NCI-H526 (cell line): Measurements from ENCODE around the gene C1orf198.
"Not testable (repeated sequence)": the region's sequence is repeated elsewhere in the genome, so short reads cannot be mapped to it uniquely, and the experiment has no call there.

Experiments
- DNase-seq, 2 experiments: peaks; one replicate each; lab custom pipeline; 2025; lab: John Stamatoyannopoulos, UW

Gene C1orf198

DNA sequence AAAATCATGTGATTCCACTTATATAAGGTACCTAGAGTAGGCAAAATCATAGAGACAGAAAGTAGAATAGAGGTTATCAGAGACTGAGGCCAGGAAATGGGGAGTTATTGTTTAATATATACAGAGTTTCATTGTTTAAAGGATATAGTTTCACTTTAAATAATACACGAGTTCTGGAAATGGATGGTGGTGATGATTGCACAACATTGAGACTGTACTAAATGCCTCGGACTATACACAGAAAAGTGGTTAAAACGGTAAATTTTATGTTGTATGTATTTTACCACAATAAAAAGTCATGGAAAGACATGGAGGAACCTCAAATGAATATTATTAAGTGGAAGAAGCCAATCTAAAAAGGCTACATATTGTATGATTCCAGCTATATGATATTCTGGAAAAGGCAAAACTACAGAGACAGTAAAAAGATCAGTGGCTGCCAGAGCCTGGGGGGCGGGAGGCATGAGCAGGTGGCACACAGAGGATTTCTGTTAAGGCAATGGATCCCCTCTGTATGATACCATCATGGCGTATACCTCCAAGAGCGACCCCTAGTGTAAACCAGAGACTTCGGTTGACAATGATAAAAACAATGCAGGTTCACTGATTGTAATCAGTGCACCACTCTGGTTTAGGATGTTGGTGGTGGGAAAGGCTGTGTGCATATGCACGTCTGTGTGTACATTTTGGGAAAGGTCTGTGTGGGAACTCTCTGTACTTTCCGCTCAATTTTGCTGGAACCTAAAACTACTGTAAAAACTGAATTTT, 7.5 kb downstream of the C1orf198 start:
- DNase-seq: no peak

GRCh38 chr1:230858918-230859729, 9.2 kb downstream of the C1orf198 start:
- DNase-seq: peak; percentile 81 to 87

DNA sequence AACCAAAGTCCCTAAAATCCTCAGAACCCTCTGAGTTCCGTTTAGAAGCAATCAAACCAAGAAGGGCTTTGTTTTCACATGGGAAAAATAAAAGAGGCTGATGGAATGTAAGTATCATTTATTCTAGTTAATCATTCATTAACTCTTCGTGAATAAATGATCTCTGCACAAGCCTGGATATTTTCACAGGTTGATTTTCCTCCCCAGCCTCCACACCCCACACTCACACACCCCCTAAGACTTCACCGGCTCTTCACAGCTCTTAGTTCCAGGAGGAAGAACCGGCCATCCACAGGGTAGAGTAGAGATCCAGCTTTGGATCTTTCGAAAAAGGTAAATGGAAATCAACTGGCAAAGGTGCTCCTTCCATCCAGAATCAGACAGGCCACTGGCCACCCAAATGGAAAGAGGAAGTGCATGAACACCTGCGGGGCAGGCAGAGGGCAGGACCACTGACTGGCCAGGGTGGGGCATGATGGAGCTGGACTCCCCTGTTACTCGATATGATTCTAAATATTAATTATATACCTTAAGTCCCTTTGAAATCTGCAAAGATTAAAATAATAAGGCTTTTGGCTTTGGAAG, 10.0 kb downstream of the C1orf198 start:
- peak in 1 of 2 experiments; percentile 27 for DNase-seq

- DNase-seq: no peak
These were observed 10.5 kb downstream of the C1orf198 start for GRCh38 chr1:230857822-230858221.

GRCh38 chr1:230857077-230857476, 11.2 kb downstream of the C1orf198 start:
- no peak for DNase-seq

GRCh38 chr1:230855886-230856285, 12.4 kb downstream of the C1orf198 start:
- no peak for DNase-seq

DNA sequence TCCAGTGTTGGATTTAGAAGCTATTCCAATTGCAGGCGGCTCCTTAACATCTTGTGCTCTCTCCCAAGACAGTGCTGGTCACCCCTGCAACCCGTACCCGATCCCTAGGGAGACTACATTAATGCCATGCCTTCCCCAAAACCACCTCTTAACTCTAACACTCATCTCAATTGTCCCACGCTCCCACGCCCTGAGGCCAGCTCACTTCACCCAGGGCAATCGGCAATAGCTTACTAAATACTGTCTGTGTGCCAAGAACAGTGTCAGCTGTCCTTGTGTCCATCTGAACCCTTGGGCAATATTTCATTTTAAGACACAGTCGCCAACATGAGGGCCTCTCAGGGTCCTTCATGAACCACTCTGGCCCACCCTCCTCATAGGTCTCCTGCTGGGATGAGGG, 13.9 kb downstream of the C1orf198 start:
- no peak for DNase-seq

DNA sequence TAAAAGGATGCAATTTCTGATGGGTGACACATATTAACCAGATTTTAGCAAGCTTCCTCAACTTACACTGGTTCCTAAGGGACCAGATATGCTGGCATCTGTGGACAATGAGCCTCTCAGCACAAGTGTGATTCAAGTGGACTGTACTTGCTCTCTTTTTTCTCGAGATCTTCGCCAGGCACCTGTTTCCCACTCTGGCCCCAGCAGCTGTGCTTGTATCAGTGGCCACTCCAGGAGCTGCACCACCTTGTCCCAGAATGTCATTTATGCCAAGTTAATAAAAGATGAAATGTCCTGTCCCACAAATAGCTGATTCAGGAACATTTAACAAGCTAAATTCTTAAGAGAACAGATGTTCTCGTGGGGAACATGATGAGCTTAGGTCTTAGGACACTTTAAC, 14.6 kb downstream of the C1orf198 start:
- no peak for DNase-seq

DNA sequence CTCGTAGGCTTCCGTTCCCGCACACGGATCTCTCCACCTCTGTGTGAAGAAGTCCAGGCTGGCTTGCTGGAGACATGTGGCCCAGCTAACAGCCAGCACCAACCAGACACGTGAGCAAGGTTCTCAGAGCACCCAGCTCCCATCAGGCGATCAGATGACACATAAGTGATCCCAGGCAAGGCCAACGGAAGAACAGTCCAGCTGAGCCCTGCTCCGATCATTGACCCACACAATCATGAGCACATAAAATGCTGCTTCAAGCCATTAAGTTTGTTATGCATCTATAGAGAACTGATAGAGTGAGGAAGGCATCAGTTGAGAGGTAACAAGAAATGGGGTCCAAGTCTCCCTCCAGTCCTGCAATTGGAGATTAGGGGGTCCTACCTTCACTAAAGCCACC, 15.4 kb downstream of the C1orf198 start:
- DNase-seq: no peak

GRCh38 chr1:230851291-230851691, 17.0 kb downstream of the C1orf198 start:
- no peak for DNase-seq

DNA sequence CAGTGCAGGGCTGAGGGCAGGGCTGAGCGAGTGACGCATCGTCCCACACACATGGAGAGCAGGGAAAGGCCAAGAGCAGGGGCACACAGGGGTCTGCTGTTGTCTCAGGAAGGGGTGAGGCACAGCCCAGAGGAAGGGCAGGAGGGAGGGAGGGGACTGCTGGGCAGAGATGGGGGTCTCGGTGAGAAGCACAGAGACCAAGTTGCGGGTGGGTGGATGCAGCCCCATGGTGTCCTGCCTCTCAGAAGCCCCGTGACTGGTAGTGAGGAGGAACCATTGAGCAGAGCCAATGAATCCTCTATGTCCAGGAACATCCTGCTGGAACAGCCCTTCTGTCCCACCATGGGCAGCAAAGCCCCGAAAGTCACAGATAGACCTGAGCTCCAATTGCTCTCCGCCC, 17.8 kb downstream of the C1orf198 start:
- DNase-seq: no peak

GRCh38 chr1:230849451-230850224, 18.7 kb downstream of the C1orf198 start:
- DNase-seq: no peak

GRCh38 chr1:230848235-230848634, 20.1 kb downstream of the C1orf198 start:
- DNase-seq: no peak

DNA sequence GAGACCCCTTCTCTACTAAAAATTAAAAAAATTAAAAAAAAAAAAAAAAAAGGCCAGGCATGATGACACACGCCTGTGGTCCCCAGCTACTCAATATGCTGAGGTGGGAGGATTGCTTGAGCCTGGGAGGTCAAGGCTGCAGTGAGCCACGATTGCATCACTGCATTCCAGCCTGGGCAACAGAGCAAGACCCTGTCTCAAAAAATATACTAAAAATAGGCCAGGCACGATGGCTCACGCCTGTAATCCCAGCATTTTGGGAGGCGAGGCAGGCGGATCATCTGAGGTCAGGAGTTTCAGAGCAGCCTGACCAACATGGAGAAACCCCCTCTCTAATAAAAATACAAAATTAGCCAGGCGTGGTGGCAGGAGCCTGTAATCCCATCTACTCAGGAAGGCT, 23.1 kb downstream of the C1orf198 start:
- DNase-seq: not testable (repeated sequence)

DNA sequence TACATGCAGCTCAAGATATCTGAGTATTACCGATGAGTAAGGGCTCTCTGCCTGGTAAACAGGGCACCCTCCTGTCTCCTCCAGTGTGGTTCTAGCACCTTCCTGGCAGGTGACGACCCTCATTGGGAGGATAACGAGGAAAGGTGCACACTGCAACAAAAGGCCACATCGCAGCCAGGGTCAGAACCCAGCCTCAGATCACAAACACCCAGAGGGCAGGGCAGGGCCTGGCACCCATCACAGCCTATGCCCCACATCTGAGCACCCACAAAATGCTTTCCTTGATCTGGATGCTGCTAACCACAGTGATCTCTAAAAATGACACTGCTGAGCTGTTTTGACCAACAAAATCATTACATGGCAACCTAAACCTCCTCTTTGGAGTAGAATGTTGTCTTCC, 23.8 kb downstream of the C1orf198 start:
- no peak for DNase-seq

DNA sequence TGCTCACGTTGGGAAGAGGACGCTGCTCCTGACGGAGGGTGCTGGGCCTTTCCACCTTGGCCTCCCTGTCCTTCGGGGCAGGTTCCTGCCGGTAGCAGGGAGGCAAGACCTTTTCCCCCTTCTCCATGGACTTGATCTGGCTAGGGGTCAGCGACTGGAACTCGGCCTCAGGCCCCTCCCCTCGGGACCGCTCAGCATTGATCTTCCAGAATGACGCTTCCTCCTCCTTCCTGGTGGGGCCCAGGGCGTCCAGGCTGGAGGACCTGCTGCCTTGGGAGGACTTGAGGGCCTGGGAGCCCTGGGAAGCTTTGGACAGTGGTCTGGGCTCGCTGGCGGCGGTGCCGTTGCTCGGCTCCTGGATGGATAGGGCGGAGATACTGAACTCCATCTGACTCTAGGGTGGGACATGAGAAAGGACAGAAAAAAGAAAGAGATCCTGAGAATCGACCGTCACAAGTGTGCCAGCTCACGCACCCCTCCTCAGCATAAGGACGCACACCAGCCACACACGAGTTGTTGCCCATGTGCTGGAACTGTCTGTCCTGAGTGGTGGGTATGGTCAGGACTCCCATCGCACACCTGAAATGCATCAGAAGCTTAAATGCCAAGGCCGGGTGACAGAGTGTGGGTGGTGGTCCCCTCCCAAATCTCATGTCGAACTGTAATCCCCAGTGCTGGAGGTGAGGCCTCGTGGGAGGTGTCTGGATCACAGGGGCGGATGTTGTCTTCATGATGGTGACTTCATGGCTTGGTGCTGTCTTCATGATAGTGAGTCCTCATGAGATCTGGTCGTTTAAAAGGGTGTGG, 24.6 kb downstream of the C1orf198 start:
- DNase-seq: no peak

DNA sequence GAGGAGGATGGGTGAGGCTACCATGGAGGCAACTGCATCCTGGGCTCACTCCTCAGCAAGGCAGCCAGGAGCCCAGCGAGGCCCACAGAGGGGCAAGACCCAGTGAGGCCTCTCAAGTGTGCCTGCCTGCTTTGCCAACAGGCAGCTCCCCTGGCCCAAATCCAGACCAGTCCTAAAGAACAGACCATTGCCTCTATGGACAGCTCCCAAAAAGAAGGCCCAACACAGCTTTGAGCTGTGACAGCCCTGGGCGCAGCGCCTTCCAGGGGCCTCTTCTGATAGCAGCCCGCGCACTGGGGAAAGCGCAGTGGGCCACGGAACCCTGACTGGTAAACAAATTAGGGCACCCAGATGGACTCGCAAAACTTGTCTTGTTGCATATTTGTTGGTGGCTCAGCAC, 25.5 kb downstream of the C1orf198 start:
- no peak for DNase-seq

GRCh38 chr1:230839173-230839572, 29.1 kb downstream of the C1orf198 start:
- DNase-seq: no peak

DNA sequence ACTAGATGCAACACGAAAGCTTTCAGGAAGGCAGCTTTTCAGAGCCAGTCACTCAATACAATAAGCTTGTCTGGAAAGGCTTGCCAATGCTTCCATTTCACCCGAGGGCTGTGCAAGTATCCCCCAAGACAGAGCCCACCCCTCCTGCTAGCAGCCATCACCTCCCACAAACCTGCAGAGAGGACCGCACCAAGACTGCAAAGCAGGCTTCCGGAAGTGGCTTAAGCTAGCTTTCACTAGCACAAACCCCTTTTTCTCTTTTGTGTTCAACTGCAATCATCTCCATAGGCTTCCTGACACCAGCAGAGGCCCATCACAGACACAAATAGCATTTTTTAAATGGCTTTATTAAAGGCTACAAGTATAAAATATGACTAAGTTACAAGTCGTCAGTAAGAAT, 31.5 kb downstream of the C1orf198 start:
- DNase-seq: no peak

- no peak for DNase-seq
These were observed 32.0 kb downstream of the C1orf198 start for GRCh38 chr1:230836347-230836746.

- no peak for DNase-seq
These were observed 34.0 kb downstream of the C1orf198 start for GRCh38 chr1:230834292-230834691.
